ENCODE results near the gene BEAN1. TPM values are rescaled to one million over a fixed set of nuclear protein-coding genes. Genes with fewer than 3 reads are reported as not detected.

BEAN1 gene
- total RNA-seq, 1 donor from 2014 or later: not detected

DNA sequence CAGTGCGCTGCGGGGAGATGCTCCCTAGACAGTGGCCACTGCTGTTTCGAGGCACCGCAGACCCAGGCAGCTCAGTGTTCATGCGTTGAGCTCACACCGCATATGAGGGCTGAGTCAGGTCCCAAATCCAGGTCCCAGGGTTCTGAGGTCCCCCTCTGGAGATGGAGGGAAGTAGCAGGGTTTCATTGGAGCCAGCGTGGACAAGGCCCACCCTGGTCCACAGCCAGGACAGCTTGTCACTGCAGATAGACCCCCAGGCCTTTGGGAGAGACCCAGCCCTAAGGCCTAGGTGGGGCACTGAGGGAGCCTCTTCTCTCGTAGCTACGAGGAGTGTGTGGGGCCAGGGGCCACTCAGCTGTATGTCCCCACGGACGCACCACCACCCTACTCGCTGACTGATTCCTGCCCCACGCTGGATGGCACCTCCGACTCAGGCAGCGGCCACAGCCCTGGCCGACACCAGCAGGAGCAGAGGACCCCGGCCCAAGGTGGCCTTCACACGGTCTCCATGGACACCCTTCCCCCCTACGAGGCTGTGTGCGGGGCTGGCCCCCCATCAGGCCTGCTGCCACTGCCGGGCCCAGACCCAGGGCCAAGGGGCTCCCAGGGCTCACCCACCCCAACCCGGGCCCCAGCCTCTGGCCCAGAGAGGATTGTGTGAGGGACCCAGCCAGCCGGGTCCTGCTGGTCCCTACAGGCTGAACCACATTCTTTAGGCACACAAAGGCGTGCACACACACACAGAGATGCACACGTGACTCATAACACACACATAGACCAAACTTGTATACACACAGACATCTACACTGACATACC lies 53.4 kb downstream of the BEAN1 start:
- no peaks in the 10 kb centered on the region for H3K9me3 Mint-ChIP-seq (ENCODE audit: low read depth)
- TF ChIP-seq, protein P1, sequence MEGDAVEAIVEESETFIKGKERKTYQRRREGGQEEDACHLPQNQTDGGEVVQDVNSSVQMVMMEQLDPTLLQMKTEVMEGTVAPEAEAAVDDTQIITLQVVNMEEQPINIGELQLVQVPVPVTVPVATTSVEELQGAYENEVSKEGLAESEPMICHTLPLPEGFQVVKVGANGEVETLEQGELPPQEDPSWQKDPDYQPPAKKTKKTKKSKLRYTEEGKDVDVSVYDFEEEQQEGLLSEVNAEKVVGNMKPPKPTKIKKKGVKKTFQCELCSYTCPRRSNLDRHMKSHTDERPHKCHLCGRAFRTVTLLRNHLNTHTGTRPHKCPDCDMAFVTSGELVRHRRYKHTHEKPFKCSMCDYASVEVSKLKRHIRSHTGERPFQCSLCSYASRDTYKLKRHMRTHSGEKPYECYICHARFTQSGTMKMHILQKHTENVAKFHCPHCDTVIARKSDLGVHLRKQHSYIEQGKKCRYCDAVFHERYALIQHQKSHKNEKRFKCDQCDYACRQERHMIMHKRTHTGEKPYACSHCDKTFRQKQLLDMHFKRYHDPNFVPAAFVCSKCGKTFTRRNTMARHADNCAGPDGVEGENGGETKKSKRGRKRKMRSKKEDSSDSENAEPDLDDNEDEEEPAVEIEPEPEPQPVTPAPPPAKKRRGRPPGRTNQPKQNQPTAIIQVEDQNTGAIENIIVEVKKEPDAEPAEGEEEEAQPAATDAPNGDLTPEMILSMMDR (IDR thresholded peaks at IDR 0.05; ENCODE audit: unreplicated experiment): no peak
- DNase-seq (ENCODE audit: low spot score, unreplicated experiment): no peak
- H3K36me3 Mint-ChIP-seq (ENCODE audit: insufficient read depth): no peaks in the 10 kb centered on the region
- no peak overlapping the region for H3K4me3 Mint-ChIP-seq (ENCODE audit: low read depth)
- H3K4me1 Mint-ChIP-seq (ENCODE audit: low read depth): peaks cover 4% of the 10 kb centered on the region
- H3K27ac Mint-ChIP-seq: no peak overlapping the region
- H3K27me3 Mint-ChIP-seq: peaks cover 13% of the 10 kb centered on the region

DNA sequence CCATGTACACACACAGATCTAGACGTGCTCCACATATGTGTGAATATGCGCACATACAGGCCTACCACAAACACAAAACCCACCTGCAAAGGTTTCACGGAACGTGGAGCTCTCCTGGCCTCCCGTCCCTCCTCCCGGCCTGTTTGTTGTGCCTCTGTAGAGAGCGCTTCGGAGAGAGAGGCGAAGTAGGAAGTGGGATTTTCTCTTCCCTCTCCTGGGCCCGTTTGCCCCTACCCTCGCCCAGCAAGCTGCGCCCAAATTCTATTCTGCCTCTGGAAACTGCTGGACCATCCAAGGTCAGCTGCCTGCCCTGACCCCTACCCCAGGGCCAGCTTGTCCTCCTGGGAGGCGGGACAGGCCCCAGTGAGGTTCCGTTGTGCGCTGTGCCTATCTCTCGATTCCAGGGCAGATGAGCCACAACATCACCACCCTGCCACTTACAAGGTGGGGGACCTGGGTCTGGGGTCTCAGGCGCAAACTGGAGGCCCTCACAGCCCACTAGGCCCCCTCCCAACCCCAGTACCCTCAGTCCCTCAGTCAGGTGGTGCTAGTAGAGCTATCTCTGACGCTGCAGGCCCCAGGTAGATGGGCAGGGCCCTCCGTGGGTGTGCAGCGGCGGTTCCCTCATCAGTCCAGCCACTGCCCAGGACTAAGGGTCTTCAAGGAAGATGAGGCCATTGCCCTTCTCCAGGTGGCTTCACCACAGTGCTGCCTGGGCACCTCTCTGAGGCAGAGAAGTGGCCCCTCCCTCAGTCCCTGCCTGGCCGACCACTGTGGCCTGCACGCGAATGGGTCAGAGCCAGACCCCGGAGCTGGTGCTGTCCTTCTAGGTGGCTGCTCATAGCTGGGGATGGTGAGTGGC lies 54.2 kb downstream of the BEAN1 start:
- Mint-ChIP-seq H3K27me3 (peaks cover 12% of the 10 kb centered on the region), H3K36me3 (ENCODE audit: insufficient read depth) (no peaks in the 10 kb centered on the region), H3K4me1 (ENCODE audit: low read depth) (peaks cover 4% of the 10 kb centered on the region), H3K4me3 (ENCODE audit: low read depth) (no peak overlapping the region), H3K9me3 (ENCODE audit: low read depth) (no peaks in the 10 kb centered on the region), H3K27ac (no peak overlapping the region)
- TF ChIP-seq, protein P1 (IDR thresholded peaks at IDR 0.05; ENCODE audit: unreplicated experiment): no peak
- DNase-seq (ENCODE audit: low spot score, unreplicated experiment): no peak

DNA sequence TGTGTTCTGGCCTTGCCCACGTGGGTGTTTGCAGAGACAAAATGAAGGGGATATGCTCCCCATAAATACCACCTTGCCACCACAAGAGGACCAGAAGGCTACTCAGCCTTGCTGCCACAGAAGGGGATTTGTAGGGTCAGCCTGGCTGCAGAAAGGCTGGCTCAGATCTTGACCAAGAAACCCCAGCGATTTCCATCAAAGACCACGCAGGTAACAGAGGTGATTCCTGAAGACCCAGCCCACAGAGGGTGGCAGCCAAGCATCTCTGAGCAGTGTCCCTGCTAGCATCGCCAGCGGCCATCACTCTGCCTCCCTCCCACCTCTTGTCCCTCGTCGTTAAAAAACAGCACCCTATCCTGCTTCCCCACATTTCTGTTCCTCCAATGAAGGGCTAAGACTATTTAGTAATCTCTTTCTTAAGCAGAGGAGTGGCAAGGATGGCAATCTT lies 54.9 kb downstream of the BEAN1 start:
- Mint-ChIP-seq H3K36me3 (ENCODE audit: insufficient read depth) (no peaks in the 10 kb centered on the region), H3K27ac (no peak overlapping the region), H3K9me3 (ENCODE audit: low read depth) (no peaks in the 10 kb centered on the region), H3K27me3 (peaks cover 9% of the 10 kb centered on the region), H3K4me3 (ENCODE audit: low read depth) (no peak overlapping the region), H3K4me1 (ENCODE audit: low read depth) (peaks cover 4% of the 10 kb centered on the region)
- TF ChIP-seq, protein P1 (IDR thresholded peaks at IDR 0.05; ENCODE audit: unreplicated experiment): no peak
- no peak for DNase-seq (ENCODE audit: low spot score, unreplicated experiment)

DNA sequence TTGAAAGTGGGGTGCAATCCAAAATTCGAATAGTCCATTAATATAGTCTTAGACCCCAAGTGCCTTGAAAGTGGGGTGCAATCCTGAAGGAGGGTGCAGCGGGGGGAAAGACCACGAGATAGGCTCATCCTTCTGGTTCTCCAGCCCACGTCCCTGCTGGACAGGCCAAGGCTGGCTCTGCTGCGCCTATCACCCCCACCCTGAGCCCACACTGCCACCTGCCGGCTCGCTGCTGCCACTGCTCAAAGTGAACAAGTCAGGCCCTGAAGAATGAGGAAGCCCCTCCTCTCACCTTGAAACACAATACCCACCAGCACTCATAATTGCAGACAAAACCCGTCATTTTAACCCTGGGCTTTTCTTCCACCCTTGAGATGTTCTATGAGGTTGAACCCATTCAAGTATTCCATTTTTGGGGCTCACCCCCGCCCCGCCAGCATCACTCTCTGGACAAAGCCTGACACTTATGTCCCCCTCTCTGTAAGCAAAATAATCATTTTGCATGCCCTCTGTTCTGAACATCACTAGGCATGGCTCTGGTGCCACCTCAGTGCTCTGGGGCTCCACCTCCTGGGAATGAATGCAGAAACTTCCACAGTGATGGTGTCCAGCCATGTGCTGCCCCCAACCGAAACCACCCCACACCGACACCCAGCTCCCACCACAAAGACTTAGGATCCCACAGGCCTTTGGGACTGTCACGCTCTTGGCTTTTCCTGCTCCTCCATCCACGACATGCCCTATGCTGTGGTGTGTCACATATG lies 56.8 kb downstream of the BEAN1 start:
- TF ChIP-seq, protein P1 (IDR thresholded peaks at IDR 0.05; ENCODE audit: unreplicated experiment): peak; percentile 96
- H3K36me3 Mint-ChIP-seq (ENCODE audit: insufficient read depth): no peaks in the 10 kb centered on the region
- peaks cover 4% of the 10 kb centered on the region for H3K4me1 Mint-ChIP-seq (ENCODE audit: low read depth)
- no peaks in the 10 kb centered on the region for H3K9me3 Mint-ChIP-seq (ENCODE audit: low read depth)
- H3K4me3 Mint-ChIP-seq (ENCODE audit: low read depth): no peak overlapping the region
- H3K27me3 Mint-ChIP-seq: peaks cover 7% of the 10 kb centered on the region
- peak overlapping the region; percentile 19 for H3K27ac Mint-ChIP-seq
- peak; percentile 72 for DNase-seq (ENCODE audit: low spot score, unreplicated experiment)
